Inflammatory macrophage (primary cell): ENCODE data around the gene UCK2.

ENCODE experiments used
- DNase-seq, 2 donors: peaks; one replicate each; pipeline ENCODE4 v3.0.0-alpha.2; 2020 to 2022

UCK2 gene

DNA sequence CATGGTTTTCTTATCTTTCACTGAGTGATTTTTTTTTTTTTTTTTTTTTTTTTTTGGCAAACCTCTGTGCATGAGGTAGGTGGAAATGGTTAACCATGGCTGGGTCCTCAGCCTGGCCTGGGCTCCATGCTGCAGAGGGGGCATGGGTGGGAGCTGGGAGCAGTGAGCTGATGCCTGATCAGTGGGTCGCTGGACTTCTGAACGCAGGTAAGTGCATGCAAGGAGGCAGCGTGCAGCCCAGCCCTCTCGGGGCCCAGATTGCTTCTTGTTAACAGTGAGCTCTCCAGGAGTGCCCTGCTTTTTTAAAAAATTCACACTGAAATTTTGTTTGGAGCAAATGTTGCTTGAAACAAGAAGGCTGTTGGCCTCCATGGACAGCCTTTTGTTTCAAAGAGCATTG, 75.2 kb downstream of the UCK2 start:
- no peak for DNase-seq

DNA sequence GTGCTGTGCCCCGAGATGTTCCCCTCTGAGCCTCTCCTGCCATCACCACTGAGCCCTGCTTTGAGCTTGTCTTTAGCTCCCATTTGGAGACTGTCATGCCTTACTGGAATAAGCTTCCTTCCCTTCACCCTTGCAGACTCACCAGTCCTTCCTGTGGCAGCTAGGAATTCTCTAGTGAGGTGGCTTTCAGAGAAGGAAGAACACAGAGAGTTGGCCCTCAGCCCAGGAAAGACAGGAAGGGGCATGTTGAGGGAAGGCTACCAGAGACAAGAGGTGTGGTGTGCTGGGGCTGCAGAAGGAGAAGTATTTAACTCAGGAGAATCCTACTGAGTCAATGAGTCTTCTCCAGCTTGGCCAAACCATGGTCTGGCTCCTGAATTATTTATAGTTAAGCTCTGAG, 76.3 kb downstream of the UCK2 start:
- DNase-seq = no peak

DNA sequence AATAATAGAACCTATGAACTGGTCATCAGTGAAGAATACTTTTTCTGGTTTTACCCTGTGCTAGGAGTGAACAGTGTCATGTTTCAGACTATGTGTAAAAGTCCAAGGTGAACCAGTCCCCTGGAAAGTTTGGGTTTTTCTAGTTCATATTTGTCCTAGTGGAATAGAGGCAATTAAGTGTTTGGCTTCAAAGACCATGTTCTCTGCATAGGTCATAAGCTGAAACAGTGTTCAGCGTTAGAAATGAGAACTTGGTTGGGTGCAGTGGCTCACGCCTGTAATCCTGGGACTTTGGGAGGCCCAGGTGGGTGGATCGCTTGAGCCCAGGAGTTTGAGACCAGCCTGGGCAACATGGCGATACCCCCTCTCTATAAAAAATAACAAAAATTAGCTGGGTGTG, 77.5 kb downstream of the UCK2 start:
- no peak for DNase-seq

DNA sequence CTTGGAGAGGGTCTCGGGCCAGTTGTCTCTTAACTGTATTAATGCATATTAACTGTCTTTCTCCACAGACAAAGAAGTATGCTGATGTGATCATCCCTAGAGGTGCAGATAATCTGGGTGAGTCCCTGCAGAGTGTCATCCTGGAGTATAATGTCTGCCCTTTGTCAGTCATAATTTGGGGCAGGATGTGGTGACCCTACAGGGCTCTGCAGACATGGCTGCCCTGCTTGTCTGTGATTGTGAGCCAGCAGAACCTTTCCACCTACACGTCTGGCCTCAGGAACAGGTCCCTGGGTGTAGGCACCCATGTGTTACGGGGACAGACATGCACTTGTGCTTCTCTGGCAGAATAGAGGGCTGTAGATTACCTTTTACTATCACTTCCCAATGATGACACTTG, 78.4 kb downstream of the UCK2 start:
- DNase-seq = no peak

DNA sequence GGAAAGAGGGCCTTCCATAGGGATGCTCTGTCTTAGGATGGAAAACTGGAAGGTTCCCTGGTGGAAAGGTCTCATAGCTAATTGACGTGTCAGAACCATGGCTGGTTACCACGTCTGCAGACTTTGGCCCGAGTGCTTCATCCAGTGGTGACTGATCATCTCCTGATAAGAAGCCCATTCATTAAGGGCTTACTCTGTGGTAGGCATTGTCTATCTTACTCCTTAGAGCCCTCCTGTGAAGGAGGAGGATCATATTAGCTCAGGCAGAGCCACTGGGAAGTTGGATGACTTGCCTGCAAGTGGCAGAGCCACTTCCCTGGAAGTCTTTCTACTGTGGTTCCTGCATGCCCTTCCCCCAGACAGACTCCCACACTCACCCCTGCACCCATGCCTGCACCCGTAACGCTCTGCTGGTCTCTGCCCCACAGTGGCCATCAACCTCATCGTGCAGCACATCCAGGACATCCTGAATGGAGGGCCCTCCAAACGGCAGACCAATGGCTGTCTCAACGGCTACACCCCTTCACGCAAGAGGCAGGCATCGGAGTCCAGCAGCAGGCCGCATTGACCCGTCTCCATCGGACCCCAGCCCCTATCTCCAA, 79.9 kb downstream of the UCK2 start:
- DNase-seq = no peak

DNA sequence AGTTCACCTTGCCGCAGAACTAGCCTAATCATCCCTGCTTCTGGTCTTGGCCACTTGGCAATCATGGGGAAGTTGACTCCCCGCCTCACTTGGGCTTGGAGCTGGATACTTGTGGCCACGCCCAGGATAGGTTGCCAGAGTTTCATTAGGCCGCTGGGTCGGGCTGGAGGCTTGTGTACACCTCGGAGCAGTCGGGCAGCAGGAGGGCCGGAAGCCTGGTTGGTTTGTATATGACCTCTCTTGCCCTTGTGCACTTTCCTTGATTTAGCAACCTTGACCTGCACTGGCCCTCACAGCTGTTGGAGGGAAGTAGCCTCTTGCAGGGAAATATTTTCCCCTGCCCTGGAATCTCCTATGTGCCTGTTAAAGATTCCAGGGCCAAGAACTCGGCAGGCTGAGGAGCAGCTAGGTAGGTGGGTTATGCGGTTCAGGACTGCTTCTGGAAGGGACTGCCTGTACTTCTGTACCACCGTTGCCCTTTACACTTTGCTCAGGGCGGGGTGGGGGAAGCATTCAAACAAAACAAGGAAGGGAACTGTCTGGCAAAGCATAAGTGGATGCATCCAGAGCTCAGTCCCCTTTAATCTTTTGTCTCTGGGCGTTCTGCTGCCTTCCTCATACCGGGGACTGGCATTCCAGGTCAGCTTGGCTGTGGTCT, 83.5 kb downstream of the UCK2 start:
- no peak for DNase-seq

DNA sequence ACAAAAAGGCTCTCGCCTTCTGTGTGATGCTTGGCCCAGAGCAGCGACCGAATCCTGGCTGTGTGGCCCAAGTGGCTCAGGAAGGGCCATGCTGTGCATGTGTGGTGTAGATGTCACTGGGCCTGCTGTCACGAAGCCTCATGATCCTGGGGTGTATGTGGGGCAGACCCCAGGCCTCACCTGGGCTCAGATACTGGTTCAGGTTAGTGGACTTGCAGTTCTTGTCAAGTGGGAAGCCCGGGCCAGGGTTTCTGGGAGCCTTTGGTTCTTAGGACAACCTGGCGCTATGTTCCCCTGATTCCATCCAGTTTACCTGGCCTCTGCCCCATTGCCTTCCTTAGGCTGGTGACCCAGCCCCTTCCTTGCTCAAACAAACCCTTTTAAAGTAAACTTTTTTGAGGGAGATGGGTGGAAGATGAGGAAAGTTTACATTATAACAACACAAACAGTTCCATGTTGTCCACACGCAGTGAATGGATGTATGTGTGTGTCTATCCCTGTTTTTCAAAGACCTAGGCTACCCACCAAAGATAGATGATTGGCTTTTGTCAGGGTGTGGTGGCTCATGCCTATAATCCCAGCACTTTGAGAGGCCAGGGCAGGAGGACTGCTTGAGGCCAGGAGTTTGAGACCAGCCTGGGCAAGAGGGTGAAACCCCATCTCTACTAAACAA, 84.3 kb downstream of the UCK2 start:
- DNase-seq = no peak

DNA sequence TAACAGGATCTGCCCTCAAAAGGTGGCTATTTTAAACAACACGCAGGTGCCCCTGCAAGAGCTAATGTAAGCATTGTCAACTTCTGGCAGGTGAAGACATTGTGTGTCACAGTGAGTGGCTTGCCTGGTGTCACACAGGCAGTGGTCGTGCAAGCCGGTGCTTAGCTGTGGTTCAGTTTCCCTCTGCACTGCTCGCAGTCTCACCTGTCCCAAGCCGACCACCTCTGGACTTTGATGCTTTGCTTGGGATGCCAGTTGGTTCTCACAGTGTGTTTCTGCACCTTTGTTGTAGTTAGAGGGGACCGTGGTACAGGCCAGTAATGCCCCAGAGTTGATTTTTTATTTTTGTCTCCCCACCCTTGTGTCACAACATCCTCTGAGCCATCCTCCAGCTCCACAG, 85.2 kb downstream of the UCK2 start:
- DNase-seq = no peak

DNA sequence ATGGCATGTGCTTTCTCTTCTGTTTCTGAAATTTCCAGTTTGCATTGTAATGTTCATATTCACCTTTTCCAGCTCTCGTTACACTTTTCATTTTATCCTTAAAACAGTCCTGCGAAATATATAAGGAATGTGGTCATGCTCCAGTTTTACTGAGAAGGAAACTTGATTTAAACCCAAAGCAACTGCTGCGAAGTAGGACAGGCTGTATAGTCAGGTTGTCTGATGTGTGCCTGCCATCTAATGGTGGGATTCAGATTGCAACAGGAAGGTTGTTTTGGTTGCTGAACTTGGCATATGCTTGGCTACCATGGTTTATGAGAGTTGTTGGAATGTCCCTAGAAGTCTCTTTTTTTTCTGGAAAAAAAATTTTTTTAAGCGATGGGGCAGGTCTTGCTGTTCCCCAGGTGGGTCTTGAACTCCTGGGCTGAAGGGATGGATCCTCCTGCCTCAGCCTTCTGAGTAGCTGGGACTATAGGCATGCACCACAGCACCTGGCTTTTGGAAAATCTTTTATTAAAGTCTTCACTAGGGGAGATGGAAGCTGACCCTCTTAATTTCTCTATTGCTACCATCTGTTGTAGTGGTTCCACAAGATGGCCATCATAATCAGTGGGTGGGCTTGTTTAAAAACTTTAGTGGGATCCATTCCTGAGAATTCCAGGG, 86.9 kb downstream of the UCK2 start:
- DNase-seq = peak; percentile 78 to 79

DNA sequence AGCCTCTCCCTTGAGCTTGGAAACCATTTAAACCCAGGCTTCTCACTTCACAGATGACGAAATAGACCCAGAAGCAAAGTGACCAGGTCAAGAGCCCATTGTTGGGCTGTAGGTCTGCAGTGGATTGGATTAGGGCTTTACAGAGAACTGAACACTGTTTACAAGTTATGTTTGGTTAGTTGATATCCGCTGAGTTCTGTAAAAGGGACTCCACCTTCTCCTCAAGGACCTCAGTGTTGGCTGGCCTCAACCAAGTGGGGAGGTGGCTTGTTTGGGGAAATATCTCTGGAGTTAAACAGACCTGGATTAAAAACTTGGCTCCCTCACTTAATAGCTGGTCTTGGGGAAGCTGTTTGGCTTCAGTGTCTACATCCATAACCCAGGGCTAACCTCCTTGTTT, 88.1 kb downstream of the UCK2 start:
- DNase-seq = no peak

DNA sequence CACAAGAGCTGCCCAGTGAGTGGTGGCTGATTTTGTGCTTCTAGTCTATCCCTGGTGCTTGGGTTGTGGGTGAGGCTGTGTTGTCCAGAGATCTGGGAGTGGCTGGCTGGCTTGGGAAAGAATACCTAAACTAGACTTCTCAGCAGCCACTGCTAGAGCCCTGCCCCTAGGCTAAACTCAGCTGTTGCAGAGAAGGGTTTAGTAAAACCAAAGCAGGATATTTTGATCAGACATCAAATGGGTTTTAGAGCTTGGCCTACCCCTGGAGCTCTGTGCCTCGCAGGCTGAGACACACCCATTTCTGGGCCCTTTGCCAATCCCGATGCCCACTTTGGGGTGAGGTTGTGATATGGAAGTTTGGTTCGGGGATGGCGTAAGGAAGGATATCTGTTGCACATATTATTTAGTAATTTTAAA, 88.5 kb downstream of the UCK2 start:
- peak in 1 of 2 donors; percentile 31 for DNase-seq

DNA sequence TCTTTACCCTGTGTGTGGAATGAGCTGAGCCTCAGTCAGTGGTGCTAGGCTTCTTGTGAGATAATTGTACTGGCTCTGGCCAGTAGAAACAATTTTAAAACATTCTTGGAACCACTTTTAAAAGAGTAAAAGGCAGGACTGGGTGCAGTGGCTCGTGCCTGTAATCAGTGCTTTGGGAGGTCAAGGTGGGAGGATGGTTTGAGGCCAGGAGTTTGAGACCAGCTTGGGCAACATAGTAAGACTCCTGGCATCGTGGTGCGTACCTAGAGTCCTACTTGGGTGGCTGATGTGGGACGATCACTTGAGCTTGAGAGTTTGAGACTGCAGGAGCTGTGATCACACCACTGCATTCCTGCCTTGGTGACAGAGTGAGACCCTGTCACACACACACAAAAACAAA, 89.8 kb downstream of the UCK2 start:
- no peak for DNase-seq

DNA sequence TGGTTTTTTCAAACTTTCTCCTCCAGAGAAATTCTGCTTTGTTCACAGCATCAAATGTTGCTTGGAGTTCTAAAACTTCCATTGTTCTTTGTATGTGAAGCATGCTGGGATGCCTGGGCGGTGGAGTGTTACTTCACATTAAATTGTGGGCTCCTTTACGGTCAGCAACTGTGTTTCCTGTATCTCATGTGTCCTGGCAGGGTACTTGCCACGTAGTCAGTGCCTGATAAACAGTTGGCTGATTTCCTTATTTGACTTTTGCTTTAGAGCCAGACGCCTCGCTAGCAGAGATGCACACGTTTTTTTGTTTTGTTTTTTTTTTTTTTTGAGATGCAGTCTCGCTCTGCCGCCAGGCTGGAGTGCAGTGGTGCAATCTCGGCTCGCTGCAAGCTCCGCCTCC, 96.7 kb downstream of the UCK2 start:
- no peak for DNase-seq

DNA sequence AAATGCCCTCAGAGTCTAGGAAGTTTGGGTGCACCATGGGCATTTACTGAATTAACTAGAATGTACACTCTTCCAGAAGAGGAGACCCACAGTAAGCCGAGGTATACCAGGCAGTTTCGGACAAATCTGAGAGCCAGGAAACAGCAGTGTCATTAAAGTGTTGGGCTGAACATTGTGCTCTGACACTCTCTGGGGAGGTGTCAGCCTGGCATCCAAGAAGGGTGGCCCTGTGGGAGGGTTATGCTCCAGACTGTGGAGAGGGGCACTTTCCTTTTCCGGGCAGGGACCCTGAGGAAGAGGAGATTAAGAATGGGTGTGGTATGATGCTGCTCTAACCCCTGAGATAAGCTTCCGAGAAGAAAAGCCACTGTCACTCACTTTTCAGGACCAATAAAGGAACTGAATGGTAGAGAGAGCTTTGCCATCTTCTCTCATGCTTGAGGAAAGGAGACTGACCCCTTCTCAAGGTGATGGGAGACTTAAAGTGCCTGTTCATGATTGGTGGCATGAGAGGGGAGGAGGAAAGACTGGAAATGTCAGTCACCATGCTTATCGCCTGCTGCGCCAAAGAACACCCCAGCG, 98.2 kb downstream of the UCK2 start:
- no peak for DNase-seq

DNA sequence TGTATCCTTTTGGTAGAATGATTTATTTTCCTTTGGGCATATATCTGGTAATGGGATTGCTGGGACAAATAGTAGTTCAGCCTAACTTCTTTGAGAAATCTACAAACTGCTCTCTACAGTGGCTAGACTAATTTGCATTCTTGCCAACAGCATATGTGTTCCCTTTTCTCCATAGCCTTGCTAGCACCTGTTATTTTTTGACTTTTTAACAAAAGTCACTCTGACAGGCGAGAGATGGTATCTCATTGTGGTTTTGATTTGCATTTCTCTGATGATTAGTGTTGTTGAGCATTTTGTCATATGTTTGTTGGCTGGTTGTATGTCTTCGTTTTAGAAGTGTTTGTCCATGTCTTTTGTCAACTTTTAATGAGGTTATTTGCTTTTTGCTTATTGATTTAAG, 99.8 kb downstream of the UCK2 start:
- DNase-seq = no peak

DNA sequence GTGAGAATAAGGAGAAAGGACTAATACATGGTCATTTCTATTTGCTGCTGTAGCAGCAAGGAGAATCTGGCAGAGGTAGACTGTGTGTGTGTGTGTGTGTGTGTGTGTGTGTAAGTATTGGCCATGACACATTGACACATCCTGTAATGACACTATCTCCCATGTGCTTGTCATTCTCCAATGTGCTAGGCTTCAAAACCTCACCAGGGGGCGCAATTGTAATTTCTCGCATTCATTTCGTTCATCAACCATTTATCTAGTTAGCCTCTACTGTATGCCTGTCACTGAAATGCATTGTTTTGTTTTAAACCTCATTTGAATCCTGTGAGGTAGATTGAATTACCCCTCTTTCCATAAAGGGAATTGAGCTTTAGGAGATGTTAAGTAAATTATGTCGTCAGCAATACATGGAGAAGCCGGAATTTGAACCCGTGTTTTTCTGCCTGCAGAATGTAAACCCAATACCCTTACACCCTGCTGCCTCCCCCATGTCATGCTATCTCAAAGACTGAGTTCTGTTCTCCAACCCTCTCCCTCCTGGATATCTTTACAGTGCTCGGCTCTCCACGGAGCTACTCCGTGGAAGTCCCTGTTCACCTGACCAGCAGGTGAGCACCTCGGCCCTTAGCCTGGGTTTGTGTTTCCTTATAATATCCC, 100.8 kb downstream of the UCK2 start:
- peak; percentile 53 to 58 for DNase-seq

DNA sequence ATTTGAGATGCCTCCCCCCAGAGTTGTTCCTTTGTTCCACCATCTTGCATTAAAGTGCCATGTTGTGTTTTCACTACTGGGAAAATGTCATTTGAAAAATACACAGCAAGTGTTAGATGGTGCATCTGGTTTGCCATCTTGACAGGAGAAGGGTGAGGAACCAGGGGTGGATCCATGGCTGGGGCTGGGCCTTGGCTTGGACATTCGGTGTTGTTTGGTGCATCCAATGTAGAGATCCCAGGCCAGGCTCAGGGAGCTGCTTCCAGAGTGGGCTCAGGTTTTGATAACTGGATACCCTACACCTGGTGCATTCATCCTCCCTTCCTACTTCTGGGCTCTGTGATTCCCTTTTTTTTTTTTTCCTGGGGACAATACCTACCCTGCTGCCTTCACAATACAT, 103.5 kb downstream of the UCK2 start:
- no peak for DNase-seq

DNA sequence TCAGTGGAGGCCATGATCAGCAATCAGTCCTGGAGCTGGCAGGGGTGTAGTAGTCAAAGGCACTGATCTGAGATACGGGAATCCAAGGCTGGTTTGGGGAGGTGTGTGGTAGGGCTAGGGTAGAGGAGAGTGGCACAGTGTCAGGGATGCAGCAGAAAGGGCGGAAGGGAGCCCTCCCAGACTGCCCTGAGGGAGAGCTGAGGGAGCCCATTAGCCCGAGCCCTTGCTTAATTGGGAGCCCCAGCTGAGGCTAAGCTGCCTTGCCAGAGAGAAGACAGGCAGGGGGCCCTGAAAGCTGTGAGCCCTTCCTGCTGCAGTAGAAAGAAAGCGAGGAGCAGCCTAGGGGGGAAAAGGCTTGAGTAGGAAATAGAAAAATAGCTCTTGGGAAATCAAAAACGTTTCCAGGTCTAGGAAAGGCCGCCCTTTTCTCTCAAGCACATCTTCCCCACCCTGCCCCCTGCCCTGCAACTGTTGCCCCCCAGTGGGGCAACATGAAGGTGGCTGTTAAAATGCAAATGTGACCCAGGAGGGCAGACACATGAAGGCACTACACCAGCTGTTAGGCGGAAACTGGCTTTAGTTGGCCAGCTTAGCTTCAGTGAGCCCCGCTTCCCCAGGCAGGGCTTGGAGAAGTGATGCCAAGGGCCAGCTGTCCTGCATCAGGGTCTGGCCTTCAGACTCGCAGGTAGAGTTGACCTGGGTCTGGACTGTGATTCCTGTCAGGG, 106.2 kb downstream of the UCK2 start:
- no peak for DNase-seq

DNA sequence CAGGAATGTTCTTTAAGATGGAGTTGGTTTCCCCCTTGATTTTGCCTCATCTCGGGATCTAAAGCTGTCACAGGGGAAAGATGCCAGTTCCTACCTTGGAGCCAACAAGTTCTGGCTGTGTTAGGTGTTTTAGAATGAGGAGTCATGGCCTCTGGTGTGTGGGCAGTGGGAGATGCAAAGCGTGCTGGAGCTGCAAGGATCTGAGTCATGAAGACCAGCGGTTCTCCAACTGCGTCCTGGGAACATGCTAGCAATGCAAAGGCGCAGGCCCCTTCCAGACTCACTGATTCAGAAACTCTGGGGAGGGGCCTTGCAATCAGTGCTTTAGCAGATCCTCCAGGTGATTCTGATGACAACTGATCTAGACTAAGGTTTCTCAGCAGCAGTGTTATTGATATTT, 109.1 kb downstream of the UCK2 start:
- no peak for DNase-seq

DNA sequence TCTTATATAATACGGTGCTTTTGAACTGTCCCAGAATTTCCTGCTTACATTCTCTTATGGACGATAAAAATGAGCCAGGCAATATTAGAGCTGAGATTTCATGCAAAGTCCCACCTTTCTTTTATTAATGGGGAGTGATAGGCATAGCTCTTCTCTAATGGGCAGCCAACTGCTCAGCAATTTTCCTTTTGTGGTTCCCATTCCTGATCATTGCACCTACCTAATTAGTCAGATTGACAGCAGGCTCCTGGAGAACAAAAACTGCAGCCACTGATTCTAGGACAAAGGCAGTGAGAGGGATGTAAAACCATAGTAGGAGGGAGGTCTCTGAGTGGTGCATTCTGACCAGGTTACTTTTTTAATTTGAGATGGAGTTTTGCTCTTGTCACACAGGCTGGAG, 110.4 kb downstream of the UCK2 start:
- DNase-seq = no peak

DNA sequence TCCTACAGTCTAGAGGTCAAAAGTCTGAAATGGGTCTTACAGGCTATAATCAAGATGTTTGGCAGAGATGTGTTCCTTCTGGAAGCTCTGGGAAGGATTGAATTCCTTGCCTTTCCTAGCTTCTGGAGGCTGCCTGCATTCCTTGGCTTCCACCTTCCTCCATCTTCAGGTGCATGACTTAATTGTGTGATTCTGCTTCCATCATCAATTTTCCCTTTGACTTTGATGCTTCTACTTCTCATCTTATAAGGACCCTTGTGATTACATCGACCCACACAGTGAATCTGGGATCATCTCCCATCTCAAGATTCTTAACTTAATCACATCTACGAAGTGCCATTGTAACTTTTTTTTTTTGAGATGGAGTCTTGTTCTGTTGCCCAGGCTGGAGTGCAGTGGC, 111.4 kb downstream of the UCK2 start:
- DNase-seq = no peak

DNA sequence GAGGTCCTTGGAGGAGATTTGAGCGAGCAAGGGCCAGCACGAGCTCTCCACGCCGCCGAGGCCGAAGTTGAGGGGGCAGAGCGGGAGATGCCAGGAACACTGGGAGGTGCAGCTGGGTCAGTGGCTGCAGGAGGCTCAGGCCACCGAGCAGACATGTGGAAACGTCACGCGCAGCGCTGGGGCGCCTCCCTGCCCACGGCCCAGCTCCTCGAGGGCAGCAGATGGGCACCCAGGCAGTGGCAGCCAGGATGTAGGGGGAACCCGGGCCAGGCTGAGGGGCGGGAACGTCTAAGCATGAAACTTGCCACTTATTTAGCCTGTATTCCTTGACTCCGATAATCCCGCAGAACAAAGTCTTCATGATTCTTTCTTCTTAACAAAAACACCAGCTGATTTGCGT, 114.1 kb downstream of the UCK2 start:
- DNase-seq = no peak
